NCI-H2196 (cell line): ENCODE results near the gene STK32C.

Source experiments
- DNase-seq: peaks from one replicate; lab custom pipeline; 2025; ENCODE audit not compliant: unreplicated experiment; lab: John Stamatoyannopoulos, UW

The STK32C gene

DNA sequence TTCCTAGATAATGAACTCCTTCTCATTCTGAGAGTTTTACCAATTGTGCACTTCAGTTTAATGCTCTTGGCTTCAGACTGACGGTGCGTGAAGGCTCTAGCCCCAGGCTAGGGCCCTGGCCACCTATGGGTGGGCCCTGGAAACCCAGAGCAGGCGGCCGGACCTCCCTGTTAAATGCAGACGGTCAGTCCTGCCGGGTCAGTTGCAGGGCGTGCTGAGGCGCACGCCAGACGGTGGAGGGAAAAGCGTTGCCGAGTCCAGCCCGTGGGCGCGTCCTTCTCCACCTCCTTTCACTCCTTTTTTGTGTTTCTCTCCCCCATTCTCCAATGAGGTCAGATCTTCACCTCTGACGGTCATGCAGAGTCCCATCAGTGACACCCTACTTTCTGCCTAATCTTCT, 118.7 kb downstream of the STK32C start:
- no peak for DNase-seq

- DNase-seq = no peak
Measured at GRCh38 chr10:132188331-132188730, 119.4 kb downstream of the STK32C start.

DNA sequence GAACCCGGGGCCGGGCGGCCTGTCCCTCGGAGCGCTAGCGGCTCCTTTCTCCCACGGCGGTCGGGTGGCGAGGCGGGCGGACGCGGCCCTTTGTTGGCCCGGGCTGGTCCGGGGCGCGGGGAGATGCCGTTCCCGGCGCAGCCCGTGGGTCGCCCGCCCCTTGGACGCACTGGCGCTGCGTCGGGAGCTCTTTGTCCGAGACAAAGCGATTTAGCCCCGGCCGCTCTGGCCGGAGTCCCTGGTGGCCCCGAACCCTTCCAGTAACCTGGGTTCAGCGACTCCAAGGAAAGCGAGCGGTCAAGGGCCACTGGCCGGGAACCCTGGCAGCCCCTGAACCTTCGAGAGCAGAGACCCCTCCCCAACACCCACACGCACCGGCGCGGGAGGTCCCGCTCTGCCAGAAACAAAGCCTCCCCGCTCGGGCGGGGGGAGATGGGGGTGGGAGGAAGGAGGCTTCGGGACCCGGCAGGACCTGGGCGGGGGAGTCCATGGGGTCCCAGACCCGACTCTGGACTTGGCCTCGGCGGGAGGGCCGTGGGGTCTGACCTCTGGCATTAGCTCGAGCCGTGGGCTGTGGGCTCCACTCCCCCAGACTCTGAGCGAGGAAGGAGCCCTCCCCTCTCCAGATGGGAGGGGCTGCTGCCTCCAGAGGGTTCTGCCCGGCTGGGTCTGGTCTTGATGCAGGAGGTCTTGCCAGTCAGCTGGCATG, 120.2 kb downstream of the STK32C start:
- DNase-seq = no peak

DNA sequence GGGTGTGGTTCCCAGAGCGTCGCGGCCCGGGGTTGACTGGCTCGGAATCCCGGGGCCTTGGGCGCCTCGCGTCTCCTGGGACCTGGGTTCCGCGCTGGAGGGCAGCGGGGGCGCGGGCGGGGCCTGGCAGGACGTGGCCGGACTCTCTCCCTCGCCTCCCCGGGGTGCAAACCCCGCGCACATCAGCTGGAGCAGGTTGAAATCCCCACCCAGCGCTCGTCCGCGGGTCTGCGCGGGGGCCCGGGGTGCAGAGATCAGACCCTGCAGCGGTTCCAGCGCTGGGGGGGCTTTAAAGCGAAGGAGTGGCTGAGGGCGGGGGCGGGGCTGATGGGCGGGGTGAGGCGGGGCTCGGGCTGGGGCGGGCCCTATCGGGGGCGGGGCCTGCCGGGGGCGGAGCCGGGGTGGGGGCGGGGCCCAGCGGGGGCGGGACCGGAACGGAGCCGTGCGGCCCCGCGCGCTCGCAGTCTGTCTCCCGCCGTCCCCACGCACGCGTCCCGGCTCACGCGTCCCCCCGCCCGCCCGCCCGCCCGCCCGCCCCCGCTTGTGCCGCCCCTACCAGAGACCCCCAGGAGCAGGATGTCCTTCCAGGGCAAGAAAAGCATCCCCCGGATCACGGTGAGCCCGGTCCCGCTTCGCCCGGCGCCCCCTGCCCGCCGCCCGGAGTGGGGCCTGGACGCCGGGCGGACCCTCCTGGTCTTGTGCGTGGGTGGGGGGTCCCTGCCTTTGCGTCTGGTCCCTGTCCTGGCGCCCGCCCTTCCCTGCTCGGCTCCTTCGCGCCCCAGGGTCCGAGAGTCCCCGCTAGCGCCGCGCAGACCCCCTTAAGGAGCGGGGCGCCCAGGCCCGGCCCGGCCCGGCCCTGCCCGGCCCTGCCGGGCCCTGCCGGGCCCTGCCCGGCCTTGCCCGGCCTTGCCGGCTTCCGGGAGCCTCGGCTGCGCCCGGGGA, 121.0 kb downstream of the STK32C start, which contains the start of gene DPYSL4:
Gene DPYSL4, plus strand, starts transcription at position 461 of the 942 bp plus-strand sequence. Its CDS starts 116 bp downstream, at position 577.
- peak; percentile 11 for DNase-seq

GRCh38 chr10:132185601-132186487, 121.9 kb downstream of the STK32C start:
- peak; percentile 41 for DNase-seq

GRCh38 chr10:132184816-132185593, 122.7 kb downstream of the STK32C start:
- DNase-seq = no peak

DNA sequence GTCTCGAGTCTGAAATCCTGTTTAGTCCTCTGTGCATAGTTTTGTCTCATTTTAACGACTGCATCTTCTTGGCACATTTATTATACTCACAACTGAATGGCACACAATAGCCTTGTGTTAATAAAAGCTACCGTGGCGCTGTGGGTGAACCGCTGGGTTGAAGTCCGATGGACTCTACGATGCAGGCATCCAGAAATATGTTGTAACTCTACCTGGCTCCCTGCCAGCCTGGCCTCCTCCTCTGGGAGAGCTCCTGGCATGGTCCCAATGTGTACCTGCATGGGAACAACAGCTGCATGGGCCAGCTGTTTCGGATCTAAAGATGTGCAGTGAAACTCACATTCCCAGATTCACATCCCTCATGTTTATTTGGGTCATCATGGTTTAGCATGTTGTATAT, 124.7 kb downstream of the STK32C start:
- peak; percentile 21 for DNase-seq

DNA sequence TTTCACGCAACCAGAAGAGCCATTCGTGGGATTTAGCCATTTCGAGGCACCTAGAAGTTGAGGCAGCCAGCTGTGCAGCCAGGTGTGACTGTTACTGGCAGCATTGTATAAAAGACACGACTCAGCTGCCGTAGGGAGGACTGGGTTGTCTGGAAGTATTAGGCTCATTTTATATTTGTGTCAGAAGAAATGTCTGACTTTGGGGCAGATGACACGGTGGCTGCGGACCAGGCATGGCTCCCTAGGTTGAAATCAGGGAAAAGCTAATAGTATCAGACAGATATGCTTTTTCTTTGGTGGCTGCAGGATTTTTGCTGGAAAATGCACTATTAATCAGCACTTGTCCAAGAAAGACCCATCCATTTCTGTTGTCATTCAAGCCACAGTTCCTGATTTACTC, 125.2 kb downstream of the STK32C start:
- DNase-seq = no peak

- no peak for DNase-seq
Measured at GRCh38 chr10:132181691-132182425, 125.9 kb downstream of the STK32C start.

GRCh38 chr10:132180736-132181135, 127.0 kb downstream of the STK32C start:
- no peak for DNase-seq

DNA sequence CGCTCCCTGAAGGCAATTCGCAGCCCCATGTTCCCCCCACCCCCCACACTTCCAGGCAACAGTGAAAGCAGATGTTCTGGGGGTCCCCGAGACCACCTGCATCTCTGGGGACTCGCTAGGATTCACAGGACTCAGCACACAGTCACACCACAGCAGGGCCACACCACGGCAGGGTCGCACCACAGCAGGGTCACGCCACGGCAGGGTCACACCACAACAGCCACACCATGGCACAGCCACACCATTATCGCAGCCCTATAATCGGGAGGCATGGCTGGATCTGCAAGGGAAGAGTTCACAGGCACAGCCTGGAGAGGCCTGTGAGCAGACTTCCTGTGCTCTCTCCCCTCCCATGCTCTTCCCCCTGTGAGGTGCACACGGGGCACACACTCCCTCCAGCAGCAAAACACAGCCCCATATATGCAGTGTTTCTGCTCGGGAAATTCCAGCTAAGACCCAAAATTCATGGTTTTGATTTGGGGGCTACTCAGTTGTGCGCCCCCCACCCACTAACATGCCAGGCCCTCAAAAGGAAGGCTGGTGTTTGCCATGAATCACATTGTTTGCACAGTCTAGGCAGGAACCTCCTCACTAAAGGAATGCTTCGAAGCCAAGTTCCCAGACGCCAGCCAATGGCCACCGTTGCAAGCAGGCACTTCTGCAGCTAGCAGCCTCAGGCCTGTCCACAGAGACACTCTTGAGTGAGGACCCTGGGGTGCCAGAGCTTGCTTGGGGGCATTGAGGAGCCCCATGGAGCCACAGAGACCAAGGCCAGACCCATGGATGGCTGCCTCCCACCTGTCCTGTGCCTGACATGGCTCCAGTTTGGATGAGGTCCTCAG, 128.0 kb downstream of the STK32C start:
- DNase-seq = no peak

GRCh38 chr10:132178672-132179545, 128.8 kb downstream of the STK32C start:
- DNase-seq = no peak

DNA sequence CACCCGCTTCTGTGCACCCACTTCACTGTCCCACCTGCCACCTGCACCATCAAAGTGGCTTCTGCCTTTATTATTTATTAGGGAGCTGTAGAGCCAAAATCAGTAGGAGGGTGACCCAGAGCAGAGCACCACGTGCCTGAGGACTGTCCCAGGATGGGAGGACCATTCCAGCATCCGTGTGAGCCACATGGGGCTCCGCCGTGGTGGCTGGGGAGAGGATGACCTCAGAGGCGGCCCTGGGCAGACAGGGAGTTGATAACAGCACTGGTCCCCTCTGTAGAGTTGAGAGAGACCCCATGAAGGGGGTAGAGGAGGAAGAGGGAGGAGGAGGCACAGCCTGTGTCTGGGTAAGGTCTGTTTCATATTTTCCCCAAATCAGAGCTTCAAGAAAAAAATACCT, 129.7 kb downstream of the STK32C start:
- no peak for DNase-seq

DNA sequence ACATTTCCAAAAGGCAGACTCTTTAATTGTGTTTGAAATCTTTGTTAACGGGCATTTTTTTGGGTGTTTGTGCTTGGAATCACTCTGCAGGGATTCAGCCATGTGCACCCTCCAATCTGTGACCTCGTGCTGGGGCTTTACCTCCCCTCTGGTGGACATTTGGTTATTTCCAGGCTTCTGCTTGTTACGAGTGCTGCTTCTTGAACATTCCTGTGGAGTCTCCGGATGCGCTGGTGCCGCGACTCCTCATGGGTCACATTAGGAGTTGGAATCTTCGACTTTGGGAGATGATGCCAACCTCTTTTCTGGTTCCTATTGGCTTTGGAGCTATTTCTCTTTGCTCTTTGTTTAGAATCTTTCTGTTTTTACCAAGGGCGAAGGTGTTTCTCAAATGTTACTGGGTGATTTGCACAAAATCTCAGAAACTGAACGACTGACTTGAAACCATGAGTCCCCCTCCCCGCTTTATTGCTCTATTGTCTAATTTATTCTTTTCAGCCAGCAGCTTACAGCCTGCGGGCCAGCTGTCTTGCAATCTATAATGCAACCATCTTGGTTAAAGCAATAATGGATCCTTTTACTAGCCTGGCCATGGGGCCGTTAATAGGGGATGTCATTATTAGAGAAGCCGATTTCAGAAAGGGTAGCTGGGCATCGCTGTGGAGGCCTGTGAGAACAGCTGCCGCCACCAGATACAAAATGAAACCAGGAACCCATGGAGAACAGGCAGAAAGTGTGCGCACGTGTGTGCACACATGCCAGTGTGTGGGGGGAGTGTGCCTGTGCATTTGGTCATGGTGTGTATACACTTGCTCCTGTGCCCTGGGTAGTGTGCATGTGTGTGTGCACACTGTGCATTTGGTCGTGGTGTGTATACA, 130.9 kb downstream of the STK32C start:
- DNase-seq = no peak

GRCh38 chr10:132175907-132176581, 131.7 kb downstream of the STK32C start:
- peak; percentile 42 for DNase-seq

GRCh38 chr10:132175408-132175807, 132.3 kb downstream of the STK32C start:
- DNase-seq = no peak
